ENCODE results near the gene MAML1.

DNA sequence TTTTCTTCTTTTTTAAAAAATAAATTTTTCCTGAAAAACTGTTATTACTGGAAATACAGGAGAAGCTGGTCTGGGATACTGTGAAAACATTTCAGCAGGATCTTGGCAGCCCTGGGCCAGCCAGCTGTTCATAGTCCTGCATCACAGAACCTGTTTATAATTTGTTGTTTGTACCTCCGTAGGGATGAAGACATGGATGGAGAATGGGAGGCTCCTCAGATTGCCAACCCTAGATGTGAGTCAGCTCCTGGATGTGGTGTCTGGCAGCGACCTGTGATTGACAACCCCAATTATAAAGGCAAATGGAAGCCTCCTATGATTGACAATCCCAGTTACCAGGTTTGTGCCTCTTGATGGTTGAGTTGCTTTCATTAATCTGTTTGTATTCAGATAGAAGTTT lies 12.4 kb upstream of the MAML1 start:
- TF ChIP-seq, protein P1, sequence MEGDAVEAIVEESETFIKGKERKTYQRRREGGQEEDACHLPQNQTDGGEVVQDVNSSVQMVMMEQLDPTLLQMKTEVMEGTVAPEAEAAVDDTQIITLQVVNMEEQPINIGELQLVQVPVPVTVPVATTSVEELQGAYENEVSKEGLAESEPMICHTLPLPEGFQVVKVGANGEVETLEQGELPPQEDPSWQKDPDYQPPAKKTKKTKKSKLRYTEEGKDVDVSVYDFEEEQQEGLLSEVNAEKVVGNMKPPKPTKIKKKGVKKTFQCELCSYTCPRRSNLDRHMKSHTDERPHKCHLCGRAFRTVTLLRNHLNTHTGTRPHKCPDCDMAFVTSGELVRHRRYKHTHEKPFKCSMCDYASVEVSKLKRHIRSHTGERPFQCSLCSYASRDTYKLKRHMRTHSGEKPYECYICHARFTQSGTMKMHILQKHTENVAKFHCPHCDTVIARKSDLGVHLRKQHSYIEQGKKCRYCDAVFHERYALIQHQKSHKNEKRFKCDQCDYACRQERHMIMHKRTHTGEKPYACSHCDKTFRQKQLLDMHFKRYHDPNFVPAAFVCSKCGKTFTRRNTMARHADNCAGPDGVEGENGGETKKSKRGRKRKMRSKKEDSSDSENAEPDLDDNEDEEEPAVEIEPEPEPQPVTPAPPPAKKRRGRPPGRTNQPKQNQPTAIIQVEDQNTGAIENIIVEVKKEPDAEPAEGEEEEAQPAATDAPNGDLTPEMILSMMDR (IDR thresholded peaks at IDR 0.05; ENCODE audit: poor library complexity, severe bottlenecking): no peak
- TF ChIP-seq EZH2 (IDR thresholded peaks at IDR 0.05; ENCODE audit: borderline replicate concordance, insufficient read depth, low read length, poor library complexity, severe bottlenecking): no peak

All from neural cell (in vitro differentiated cells).